Measurements from ENCODE around the gene BYSL. TPM values are rescaled to one million over a fixed set of nuclear protein-coding genes. Genes with fewer than 3 reads are reported as not detected.
A peak's percentile ranks its signal among the peaks of the same experiment; 100 is the strongest.

BYSL gene
- total RNA-seq, 2 donors from 2014 or later = 3.1 to 13.5 TPM

- peaks cover 15% of the 10 kb centered on the region for H3K4me1 ChIP-seq
- intact Hi-C loops (cut with DNase I) = no loop called here
- peaks cover 3 to 5% of the 10 kb centered on the region in 2 donors for H3K36me3 ChIP-seq (replicated peaks in 1 of 2; ENCODE audit: insufficient read depth in 1 of 2, low read depth in 2 of 2)
- WGBS, 2 donors = 86 to 95% methylated on average over 1 of the region's 1 CpG
- TF ChIP-seq CTCF (IDR thresholded peaks at IDR 0.05) (no peak), POLR2A (IDR thresholded peaks at IDR 0.05) (no peak)
- ATAC-seq (no peak), DNase-seq (no peak)
- H3K4me3 ChIP-seq = no peak overlapping the region
- H3K27ac ChIP-seq = no peak overlapping the region
- H3K9me3 ChIP-seq = no peaks in the 10 kb centered on the region
- H3K27me3 ChIP-seq = no peaks in the 10 kb centered on the region
Measured at GRCh38 chr6:41909727-41910126, 11.6 kb upstream of the BYSL start.

GRCh38 chr6:41914343-41914742 is 7.0 kb upstream of the BYSL start:
- Histone ChIP-seq H3K4me1 (peaks cover 30% of the 10 kb centered on the region), H3K27me3 (no peaks in the 10 kb centered on the region), H3K27ac (peak overlapping the region; percentile 39 to 78 (median 52)), H3K9me3 (no peaks in the 10 kb centered on the region), H3K36me3 (replicated peaks in 1 of 2; ENCODE audit: insufficient read depth in 1 of 2, low read depth in 2 of 2) (no peaks in the 10 kb centered on the region), H3K4me3 (no peak overlapping the region)
- ATAC-seq = peak; percentile 75
- intact Hi-C loops (cut with DNase I) = no loop called here
- TF ChIP-seq POLR2A (IDR thresholded peaks at IDR 0.05) = no peak
- no peak for TF ChIP-seq CTCF (IDR thresholded peaks at IDR 0.05)
- peak in 2 of 4 donors; percentile 38 to 62 for DNase-seq
- WGBS, 2 donors = 20 to 23% methylated on average over 2 of the region's 2 CpGs

- ATAC-seq = peak; percentile 85
- WGBS, 2 donors = 79 to 88% methylated on average over 4 of the region's 4 CpGs
- Histone ChIP-seq H3K36me3 (replicated peaks in 1 of 2; ENCODE audit: insufficient read depth in 1 of 2, low read depth in 2 of 2) (no peaks in the 10 kb centered on the region), H3K27me3 (no peaks in the 10 kb centered on the region), H3K4me3 (no peak overlapping the region), H3K27ac (peak overlapping the region; percentile 4 to 78 (median 52)), H3K9me3 (no peaks in the 10 kb centered on the region), H3K4me1 (peaks cover 36% of the 10 kb centered on the region)
- intact Hi-C loops (cut with DNase I) = no loop called here
- DNase-seq = peak in 1 of 4 donors; percentile 30
- no peak for TF ChIP-seq POLR2A (IDR thresholded peaks at IDR 0.05)
- TF ChIP-seq CTCF (IDR thresholded peaks at IDR 0.05) = no peak
Measured at GRCh38 chr6:41914869-41915530, 6.3 kb upstream of the BYSL start.

- WGBS, 2 donors = 57 to 62% methylated on average over 4 of the region's 4 CpGs
- no peaks in the 10 kb centered on the region for H3K27me3 ChIP-seq
- no peaks in the 10 kb centered on the region for H3K9me3 ChIP-seq
- intact Hi-C loops (cut with DNase I) = no loop called here
- no peak for DNase-seq
- no peak overlapping the region for H3K4me3 ChIP-seq
- ATAC-seq = no peak
- H3K27ac ChIP-seq = no peak overlapping the region
- H3K4me1 ChIP-seq = peaks cover 49% of the 10 kb centered on the region
- H3K36me3 ChIP-seq (replicated peaks in 1 of 2; ENCODE audit: insufficient read depth in 1 of 2, low read depth in 2 of 2) = no peaks in the 10 kb centered on the region
- no peak for TF ChIP-seq POLR2A (IDR thresholded peaks at IDR 0.05)
- no peak for TF ChIP-seq CTCF (IDR thresholded peaks at IDR 0.05)
Measured at GRCh38 chr6:41917528-41917927, 3.8 kb upstream of the BYSL start.

DNA sequence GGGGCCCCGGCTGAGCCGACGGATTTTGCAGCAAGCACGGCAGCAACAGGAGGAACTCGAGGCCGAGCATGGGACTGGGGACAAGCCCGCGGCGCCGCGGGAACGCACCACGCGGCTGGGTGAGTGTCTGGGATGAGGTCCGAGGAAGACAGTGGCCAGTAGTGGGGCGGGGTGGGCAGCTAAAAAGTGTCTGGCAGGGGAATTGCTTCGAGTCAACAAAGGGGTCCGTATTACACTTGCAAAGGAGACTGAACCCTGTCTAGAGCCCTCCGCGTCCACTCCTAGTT is 356 bp downstream of the BYSL start:
- Histone ChIP-seq H3K4me1 (peaks cover 34% of the 10 kb centered on the region), H3K27me3 (no peaks in the 10 kb centered on the region), H3K4me3 (peak overlapping the region; percentile 85 to 87), H3K9me3 (no peaks in the 10 kb centered on the region), H3K27ac (peak overlapping the region; percentile 95 to 97 (median 96)), H3K36me3 (replicated peaks in 1 of 2; ENCODE audit: insufficient read depth in 1 of 2, low read depth in 2 of 2) (no peaks in the 10 kb centered on the region)
- 0% methylated on average over 15 to 20 of the region's 20 CpGs for WGBS, 2 donors
- TF ChIP-seq POLR2A (IDR thresholded peaks at IDR 0.05) = no peak
- no peak for DNase-seq
- peak; percentile 4 for ATAC-seq
- intact Hi-C loops (cut with DNase I) = no loop called here
